Activated naive CD4-positive, alpha-beta T cell treated with anti-CD3 and anti-CD28 coated beads, Interleukin-2, amount 50 U/mL, for 72 hours (primary cell): Measurements from ENCODE around the gene MARCHF5. TPM values are rescaled to one million over a fixed set of nuclear protein-coding genes. Genes with fewer than 3 reads are reported as not detected.

Experiments
- ATAC-seq, 2 donors: fragments of 150-1000 bp; cut with Tn5 transposase; 2 replicates each; pipeline ENCODE4 v1.10.0; 2021; ENCODE audit warnings: mild to moderate bottlenecking in 2 of 2, moderate library complexity in 2 of 2
- DNase-seq, 2 donors: peaks; one replicate each; pipeline ENCODE4 v3.0.0; 2021 to 2022; ENCODE audit warnings: low spot score in 2 of 2
- H3K27ac Mint-ChIP-seq, 2 donors: one replicate each; pipeline ENCODE4 v1.8.0; 2022; ENCODE audit warnings: mild to moderate bottlenecking in 2 of 2, mixed read lengths in 2 of 2
- H3K36me3 Mint-ChIP-seq, 2 donors: one replicate each; pipeline ENCODE4 v1.8.0; 2022; ENCODE audit warnings: mixed read lengths in 2 of 2
- H3K9me3 Mint-ChIP-seq, 2 donors: one replicate each; pipeline ENCODE4 v1.8.0; 2022; ENCODE audit warnings: mixed read lengths in 2 of 2
- total RNA-seq, 2 donors: library from RNA; stranded (reverse); gene quantifications; one replicate each; pipeline ENCODE4 v1.2.3, GENCODE V29; 2022

MARCHF5 gene, protein sequence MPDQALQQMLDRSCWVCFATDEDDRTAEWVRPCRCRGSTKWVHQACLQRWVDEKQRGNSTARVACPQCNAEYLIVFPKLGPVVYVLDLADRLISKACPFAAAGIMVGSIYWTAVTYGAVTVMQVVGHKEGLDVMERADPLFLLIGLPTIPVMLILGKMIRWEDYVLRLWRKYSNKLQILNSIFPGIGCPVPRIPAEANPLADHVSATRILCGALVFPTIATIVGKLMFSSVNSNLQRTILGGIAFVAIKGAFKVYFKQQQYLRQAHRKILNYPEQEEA
- 10 to 100 TPM; 26.8 to 35.8 TPM for total RNA-seq

DNA sequence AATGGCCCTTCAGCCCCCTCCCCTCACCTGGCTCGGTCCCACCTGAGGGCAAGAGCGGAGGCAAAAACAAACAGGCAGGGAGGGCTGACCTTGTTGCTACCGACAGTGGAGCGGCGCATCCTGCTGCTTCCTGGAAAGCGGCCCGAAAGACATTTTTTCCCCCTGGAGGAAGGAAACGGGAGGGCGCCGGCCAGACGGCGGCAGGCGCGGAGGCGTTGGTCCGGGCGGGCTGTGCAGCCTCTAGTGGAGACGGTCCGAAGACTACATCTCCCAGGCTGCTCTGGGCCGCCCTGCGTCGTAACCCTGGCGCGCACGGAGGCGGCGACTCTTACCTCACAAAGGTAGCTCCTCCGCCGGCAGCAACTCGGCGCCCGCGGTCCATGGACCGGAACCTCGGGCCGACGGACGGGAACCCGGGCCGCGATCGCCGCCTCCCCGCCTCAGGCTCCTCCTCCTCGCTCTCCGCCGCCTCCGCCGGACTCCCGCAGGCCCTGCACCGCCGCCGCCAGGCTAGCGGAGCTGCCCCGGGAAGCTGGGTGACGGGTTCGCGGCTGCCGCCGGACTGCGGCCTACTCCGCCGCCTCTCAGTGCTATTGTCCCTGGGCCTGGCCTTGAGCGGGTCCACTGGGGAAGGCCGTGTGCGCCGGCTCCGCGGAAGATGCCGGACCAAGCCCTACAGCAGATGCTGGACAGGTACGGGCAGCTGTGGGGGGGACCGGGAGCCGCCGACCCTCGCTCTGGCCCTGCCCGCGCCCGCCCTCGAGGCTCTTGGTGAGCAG, at the start of gene MARCHF5, which contains the start of gene CPEB3:
MARCHF5 (plus strand) TSS at position 331 of the 779 bp plus-strand sequence; CDS start at position 659, 328 bp downstream.
CPEB3 (minus strand) TSS at position 242 of the 779 bp plus-strand sequence. CDS start 50,728 bp downstream, outside the sequence.
- H3K27ac Mint-ChIP-seq: peak within 1 kb of the TSS; percentile 90 to 93
- no peaks in the 10 kb centered on the region for H3K9me3 Mint-ChIP-seq
- peak; percentile 97 to 99 for ATAC-seq
- DNase-seq: peak; percentile 89 to 92
- H3K36me3 Mint-ChIP-seq: peaks cover 9 to 10% of the 10 kb centered on the region in 2 donors

DNA sequence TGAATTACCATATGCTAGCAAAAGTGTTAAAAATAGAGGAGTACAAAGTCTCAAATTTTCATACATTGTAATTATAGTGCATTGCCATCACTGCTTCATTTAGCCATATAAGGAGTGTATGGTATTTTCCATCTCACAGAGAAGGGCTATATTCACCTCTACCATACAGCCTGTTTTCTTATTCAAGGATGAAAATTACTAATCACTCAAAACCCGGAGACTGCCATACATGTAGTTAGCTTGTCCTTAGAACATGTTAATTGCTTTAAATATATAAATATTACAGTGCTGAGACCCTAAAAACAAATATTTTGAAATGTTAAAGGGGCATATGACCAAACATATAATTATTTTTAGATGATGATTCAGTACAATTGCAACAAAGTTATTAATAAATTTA, 49.5 kb upstream of the MARCHF5 start:
- H3K36me3 Mint-ChIP-seq: peaks cover 8 to 14% of the 10 kb centered on the region in 2 donors

DNA sequence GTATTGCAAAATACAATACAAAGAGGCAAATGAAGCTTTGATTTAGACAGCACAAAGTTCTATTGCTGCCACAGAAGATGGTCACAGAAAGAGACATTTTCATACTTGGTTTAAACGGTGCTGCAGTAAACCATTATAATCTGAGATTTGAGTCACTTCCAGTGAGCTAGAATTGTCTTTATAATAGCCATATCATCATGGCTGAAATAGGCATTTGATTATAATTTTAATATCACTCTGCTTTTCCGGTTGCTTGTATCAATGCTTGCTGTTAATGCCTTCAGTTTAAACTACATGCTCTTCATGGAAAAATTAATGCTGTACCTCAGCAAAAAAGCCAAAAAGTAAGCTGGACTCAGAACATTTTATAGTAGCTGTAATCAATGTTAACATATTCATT, 48.6 kb upstream of the MARCHF5 start:
- Mint-ChIP-seq H3K9me3 (no peaks in the 10 kb centered on the region), H3K27ac (no peak overlapping the region), H3K36me3 (peaks cover 8 to 14% of the 10 kb centered on the region in 2 donors)
- DNase-seq (no peak), ATAC-seq (no peak)

More for the DNA sequence above, 49.5 kb upstream of the MARCHF5 start:
- Mint-ChIP-seq H3K9me3 (no peaks in the 10 kb centered on the region), H3K27ac (no peak overlapping the region)
- DNase-seq: no peak
- ATAC-seq: no peak

DNA sequence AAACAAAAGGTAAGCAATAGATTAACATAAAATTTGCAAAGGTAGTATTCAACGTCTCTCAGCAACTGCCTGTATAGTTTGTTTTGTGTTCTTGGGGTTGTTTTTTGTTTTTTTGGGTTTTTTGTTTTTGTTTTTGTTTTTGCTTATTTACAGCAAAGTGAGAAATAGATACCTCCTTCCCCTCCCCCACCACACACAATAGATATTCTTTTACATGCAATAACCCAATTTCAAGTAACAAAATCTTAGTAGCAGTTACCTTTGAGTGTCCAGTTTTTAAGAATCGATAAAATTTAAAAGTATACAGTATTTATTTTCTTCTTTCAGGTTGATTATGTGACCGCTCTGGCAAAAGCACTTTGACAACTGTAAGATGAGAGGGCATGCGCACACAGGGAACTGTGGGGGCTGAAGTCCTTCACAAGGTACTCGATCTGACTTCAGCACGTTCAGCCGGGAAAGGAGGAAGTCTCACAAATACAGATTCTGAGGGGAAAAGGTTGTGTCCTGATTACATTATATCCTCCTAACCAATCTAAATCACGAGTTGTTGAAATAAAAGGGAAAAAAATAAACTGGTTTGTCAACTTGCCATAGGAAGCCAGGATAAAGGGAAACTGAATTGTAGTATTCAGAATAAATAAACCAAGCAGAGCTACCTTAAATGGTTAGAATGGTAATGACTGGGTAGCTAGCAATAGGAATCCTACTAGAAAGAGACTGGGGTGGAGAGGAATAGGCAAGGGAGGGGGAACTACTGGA, 47.9 kb upstream of the MARCHF5 start:
- Mint-ChIP-seq H3K9me3 (no peaks in the 10 kb centered on the region), H3K27ac (peak overlapping the region in 1 of 2 donors; percentile 21), H3K36me3 (peaks cover 8 to 14% of the 10 kb centered on the region in 2 donors)
- DNase-seq: peak in 1 of 2 donors; percentile 13
- ATAC-seq: peak in 1 of 2 donors; percentile 43

DNA sequence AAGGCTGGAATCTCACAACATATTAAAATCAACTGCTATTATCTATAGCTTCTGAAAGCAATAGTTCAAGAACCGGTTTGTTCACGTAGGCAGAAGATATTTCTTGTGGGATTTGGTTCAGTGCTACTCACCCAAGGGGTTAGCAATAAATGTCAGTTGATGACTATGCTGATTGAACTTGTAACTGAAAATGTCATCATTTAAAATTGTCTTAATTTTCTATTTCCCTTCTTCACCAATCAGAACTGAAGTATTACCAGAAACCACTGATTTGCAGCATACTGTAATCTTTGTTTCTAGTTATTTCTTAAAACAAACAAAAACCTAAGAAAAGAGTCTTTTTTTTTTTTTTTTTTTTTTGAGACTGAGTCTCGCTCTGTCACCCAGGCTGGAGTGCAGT, 46.2 kb upstream of the MARCHF5 start:
- no peak overlapping the region for H3K27ac Mint-ChIP-seq
- peaks cover 0 to 6% of the 10 kb centered on the region in 2 donors for H3K36me3 Mint-ChIP-seq
- H3K9me3 Mint-ChIP-seq: no peaks in the 10 kb centered on the region
- peak in 1 of 2 donors; percentile 36 for ATAC-seq
- DNase-seq: no peak

DNA sequence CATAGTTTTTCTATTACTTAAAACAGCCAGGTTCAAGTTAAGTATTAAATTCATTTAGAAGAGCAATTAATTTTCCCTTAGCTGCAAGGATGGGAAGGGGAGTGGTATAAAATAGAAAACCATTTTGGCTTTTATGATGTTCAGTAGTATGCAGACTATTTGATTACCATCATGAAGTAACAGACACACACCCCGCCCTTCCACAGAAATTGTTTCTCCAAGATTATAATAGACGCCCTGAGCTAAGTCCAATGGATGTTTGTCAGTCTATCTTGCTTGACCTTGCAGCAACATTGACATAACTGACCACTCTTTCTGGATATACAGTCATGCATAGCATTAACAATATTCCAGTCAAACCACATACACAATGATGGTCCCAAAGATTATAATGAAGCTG, 42.4 kb upstream of the MARCHF5 start:
- no peaks in the 10 kb centered on the region for H3K9me3 Mint-ChIP-seq
- DNase-seq: no peak

DNA sequence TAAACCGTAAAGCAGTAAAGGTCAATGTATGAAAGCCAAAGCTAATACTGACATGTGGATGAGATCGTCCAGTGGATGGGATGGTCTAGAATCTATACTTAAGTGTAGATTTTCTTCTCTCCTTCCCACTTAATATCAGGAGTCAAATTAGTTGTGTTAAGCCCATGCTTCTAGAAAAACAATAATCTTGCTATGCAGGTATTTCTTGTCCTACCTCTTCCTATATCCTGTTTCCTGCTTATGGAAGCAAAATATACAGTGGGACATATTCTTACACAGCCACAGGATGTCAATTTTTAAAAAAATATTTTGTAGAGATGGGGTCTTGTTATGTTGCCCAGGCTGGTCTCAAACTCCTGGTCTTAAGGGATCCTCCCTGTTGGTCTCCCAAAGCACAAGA, 27.6 kb upstream of the MARCHF5 start:
- Mint-ChIP-seq H3K27ac (no peak overlapping the region), H3K36me3 (no peaks in the 10 kb centered on the region), H3K9me3 (no peaks in the 10 kb centered on the region)
- ATAC-seq: no peak
- DNase-seq: no peak

More for the DNA sequence above, 42.4 kb upstream of the MARCHF5 start:
- ATAC-seq: no peak
- Mint-ChIP-seq H3K36me3 (no peaks in the 10 kb centered on the region), H3K27ac (no peak overlapping the region)

DNA sequence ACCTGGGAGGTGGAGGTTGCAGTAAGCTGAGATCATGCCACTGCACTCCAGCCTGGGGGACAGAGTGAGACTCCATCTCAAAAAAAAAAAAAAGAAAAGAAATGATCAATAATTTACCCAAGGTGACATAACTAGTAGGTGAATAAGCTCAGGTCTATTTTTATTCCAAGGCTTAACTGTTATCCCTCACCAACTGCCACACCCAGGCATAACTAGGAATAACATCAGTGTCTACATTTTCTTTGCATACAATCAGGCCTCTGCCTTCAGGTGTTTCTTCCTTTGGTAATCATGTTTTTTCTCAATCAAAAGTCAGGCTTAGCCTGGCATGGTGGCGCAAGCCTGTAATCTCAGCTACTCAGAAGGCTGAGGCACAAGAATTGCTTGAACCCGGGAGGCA, 26.7 kb upstream of the MARCHF5 start:
- no peak for ATAC-seq
- H3K27ac Mint-ChIP-seq: no peak overlapping the region
- no peak for DNase-seq
- H3K36me3 Mint-ChIP-seq: no peaks in the 10 kb centered on the region
- no peaks in the 10 kb centered on the region for H3K9me3 Mint-ChIP-seq

DNA sequence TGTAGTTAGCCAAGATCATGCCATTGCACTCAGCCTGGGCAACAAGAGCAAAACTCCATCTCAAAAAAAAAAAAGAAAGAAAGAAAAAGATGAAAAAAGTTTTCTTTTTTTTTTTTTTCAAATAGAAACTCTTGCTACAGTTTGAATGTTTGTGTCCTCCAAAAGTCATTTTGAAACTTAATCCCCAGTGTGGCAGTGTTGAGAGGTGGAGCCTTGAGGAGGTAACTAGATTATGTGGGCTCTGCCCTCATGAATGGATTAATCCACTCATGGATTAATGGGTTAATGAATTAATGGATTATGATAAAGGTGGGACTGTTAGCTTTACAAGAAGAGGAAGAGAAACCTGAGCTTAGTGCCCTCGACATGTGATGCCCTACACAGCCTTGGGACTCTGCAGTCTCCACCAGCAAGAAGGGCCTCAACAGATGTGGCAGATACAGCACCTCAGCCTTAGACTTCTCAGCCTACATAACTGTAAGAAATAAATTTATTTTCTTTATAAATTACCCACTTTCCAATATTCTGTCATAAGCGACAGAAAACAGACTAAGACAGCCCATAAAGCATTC, 25.2 kb upstream of the MARCHF5 start:
- no peaks in the 10 kb centered on the region for H3K9me3 Mint-ChIP-seq
- H3K36me3 Mint-ChIP-seq: no peaks in the 10 kb centered on the region
- no peak for ATAC-seq
- peak overlapping the region in 1 of 2 donors; percentile 72 for H3K27ac Mint-ChIP-seq
- no peak for DNase-seq

DNA sequence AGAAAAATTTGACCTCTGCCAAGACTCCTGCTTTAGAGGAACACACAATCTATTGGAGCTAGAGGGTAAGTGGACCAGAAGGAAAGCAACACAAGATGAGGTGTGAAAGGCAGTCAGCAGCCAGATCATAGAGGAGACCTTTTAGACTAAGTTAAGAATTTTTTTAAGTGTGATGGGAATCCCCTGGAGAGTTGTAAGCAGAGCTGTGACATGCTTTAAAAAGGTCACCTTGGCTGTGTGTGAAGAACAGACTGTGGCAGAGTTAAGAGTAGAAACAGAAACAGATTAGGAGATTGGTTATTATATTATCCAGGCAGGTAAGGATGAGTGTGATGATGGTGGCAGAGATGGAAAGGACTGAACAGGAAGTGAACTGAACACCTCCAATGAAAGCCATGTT, 23.6 kb upstream of the MARCHF5 start:
- Mint-ChIP-seq H3K36me3 (no peaks in the 10 kb centered on the region), H3K27ac (peak overlapping the region in 1 of 2 donors; percentile 3)
- ATAC-seq: peak; percentile 53 to 84

DNA sequence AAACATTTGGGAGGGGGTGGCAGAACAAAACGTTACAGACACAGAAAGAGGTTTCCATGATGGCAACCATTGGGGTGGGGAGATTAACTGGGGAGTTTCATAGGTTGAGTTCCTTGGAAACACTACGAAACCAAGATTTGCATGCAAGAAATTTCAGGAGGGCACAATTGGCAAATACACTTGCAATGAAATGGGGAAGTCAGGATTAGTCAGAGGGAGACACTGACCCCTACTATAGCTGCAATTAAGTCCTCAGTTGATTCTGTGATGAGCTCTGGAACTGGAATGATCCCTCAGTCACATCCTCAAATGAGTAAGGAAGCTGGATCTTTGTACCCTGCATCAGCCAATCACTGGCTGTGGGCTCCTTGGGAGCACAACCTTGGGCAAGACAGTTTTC, 22.2 kb upstream of the MARCHF5 start:
- DNase-seq (no peak), ATAC-seq (no peak)
- Mint-ChIP-seq H3K36me3 (no peaks in the 10 kb centered on the region), H3K27ac (no peak overlapping the region), H3K9me3 (no peaks in the 10 kb centered on the region)

More for the DNA sequence above, 23.6 kb upstream of the MARCHF5 start:
- no peak for DNase-seq
- H3K9me3 Mint-ChIP-seq: no peaks in the 10 kb centered on the region

DNA sequence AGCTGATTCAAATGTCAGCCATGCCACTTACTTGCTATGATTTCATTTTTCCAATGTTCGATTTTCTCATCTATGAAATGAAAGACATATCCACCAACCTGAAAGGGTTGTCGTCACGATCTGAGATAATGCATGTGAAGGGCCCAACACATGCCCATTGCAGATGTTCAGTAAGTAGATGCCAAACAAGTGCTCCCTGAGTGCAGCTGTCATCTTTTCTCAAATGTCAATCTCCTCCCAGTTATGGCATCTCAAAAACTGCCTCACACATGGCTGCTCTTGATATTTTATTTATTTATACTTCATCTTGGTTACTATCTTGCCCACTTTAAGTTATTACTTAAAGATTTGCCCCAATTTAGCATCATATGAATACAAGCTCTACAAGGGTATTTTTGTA, 16.9 kb upstream of the MARCHF5 start:
- H3K27ac Mint-ChIP-seq: no peak overlapping the region
- no peaks in the 10 kb centered on the region for H3K36me3 Mint-ChIP-seq
- H3K9me3 Mint-ChIP-seq: no peaks in the 10 kb centered on the region
- no peak for ATAC-seq
- no peak for DNase-seq

DNA sequence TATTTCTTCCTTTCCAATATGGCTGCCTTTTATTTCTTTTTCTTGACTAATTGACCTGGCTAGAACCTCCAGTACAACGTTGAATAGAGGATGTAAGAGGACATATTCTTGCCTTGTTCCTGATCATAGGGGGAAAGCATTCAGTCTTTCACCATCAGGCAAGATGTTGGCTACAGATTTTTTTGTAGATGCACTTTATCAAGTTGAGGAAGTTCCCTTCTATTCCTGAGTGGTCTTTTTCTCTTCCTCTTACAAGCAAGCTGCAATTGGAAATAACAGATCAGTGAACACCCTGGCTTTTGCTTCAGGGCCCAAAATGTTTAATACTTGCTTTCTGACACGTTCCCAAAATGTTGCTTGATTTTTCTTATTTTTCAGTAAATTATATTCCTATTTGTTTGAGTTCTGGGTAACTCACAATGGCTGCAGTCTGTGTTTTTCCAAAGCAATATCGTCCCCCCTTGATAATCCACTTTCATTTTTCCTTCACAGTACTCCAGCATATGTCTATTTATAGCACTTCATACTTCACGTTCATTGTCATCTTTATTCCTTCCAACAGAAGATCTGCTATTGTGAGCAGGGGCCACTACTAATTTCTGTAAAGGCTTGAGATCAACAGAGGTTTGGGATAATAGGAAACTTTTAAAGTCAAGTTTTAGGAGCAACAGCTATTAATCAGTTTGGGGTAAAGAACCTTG, 11.8 kb upstream of the MARCHF5 start:
- Mint-ChIP-seq H3K9me3 (no peaks in the 10 kb centered on the region), H3K36me3 (no peaks in the 10 kb centered on the region), H3K27ac (no peak overlapping the region)
- no peak for DNase-seq
- no peak for ATAC-seq

DNA sequence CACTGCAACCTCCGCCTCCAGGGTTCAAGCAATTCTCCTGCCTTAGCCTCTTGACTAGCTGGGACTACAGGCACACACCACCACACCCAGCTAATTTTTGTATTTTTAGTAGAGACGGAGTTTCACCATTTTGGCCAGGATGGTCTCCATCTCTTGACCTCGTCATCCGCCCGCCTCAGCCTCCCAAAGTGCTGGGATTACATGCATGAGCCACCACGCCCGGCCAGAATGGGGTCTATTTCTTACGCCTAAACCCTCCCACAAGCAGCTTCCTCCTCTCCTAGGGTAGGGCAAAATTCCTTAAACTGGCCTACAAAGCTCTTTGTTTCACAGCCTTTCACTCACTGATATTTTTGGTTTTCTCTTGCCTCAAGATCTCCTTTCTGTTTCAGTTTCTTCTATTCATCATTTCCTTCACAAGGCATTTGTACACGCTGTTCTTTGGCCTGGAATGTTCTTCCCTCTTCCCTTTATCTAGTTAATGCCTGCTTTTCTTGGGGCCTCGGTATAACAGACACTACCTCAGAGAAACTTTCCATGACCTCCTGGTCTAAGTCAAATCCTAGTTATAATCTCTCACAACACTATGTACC, 6.8 kb upstream of the MARCHF5 start:
- H3K36me3 Mint-ChIP-seq: no peaks in the 10 kb centered on the region
- no peak for ATAC-seq
- DNase-seq: no peak
- H3K9me3 Mint-ChIP-seq: no peaks in the 10 kb centered on the region
- peak overlapping the region in 1 of 2 donors; percentile 35 for H3K27ac Mint-ChIP-seq

DNA sequence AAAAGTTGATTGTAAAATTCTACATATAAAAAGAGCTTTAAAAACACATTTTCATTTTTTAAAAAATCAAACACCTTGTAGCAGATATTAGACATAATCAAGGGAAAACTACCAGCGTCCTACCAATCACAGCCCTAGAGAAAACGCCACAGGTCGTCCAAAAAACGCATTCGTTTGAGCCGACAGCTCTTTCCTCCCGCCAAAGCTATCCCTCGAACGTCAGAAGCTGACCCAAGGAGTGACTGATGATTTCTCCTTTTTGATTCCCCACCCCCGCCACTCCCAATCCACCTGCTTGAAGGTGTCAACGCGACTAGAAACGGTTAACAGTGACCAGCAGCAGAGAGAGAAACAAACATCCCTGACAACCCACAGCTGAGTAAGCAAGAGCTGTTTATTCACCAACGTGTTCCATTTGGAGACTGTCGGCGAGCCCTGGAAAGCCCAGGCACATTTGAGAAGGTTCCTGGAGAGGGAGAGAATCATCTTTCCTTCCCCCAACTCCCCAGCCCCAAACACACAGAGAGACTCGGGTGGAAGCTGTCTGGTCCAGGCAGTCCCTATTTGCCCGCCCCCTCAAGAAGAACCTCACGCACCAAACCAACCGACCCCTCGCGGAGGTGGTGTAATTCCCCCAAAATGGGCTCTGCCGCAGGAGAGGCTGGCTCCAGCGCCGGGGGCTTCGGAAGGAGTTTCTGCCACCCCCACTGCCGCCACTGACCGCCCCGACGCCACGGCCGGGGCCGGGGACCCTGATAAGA, 711 bp upstream of the MARCHF5 start:
- H3K27ac Mint-ChIP-seq: peak overlapping the region; percentile 90 to 93
- peaks cover 9 to 10% of the 10 kb centered on the region in 2 donors for H3K36me3 Mint-ChIP-seq
- DNase-seq: peak; percentile 5 to 61
- no peaks in the 10 kb centered on the region for H3K9me3 Mint-ChIP-seq
- ATAC-seq: peak; percentile 27 to 28
